GM13976 (cell line): Measurements from ENCODE around the gene KPNA2.
"Not testable (repeated sequence)": the region's sequence is repeated elsewhere in the genome, so short reads cannot be mapped to it uniquely, and the experiment has no call there.

Source experiments
- DNase-seq: peaks from one replicate; pipeline ENCODE4 v3.0.0; 2012; ENCODE audit warnings: low spot score
- CTCF ChIP-seq: IDR thresholded peaks from 2 replicates; pipeline ENCODE4 v1.5.1; 2012; ENCODE audit warnings: borderline replicate concordance, mild to moderate bottlenecking; ENCODE audit not compliant: insufficient read depth; ENCODE audit errors: extremely low read depth, missing control alignments, control extremely low read depth
- in situ Hi-C: fragments of 300-500 bp; cut with MboI; formaldehyde crosslinking; loops from one replicate; pipeline ENCODE4 v1.12.0; 2022; ENCODE audit warnings: low sequenced_read_pairs, mixed read lengths, inconsistent platforms; ENCODE audit not compliant: unreplicated experiment

KPNA2 gene

GRCh38 chr17:67995570-67996263 is 39.8 kb upstream of the KPNA2 start:
- in situ Hi-C loops = no loop called here
- no peak for TF ChIP-seq CTCF
- DNase-seq = peak; percentile 56

- in situ Hi-C loops, DNase-seq: not testable (repeated sequence)
Measured at GRCh38 chr17:67996301-67997171, 39.0 kb upstream of the KPNA2 start, which contains the start of gene C17orf58. Gene C17orf58 (minus strand): TSS chr17:67996469. CDS start chr17:67996198, 271 bp downstream.

- DNase-seq = no peak
- in situ Hi-C loops = no loop called here
- TF ChIP-seq CTCF = no peak
Measured at GRCh38 chr17:67998466-67998865, 37.1 kb upstream of the KPNA2 start.

- TF ChIP-seq CTCF = no peak
- in situ Hi-C loops = no loop called here
- DNase-seq = no peak
Measured at GRCh38 chr17:67999291-67999911, 36.1 kb upstream of the KPNA2 start.

GRCh38 chr17:68004201-68004600 is 31.3 kb upstream of the KPNA2 start:
- no peak for TF ChIP-seq CTCF
- in situ Hi-C loops = no loop called here
- DNase-seq = no peak

GRCh38 chr17:68006797-68007196 is 28.7 kb upstream of the KPNA2 start:
- DNase-seq = no peak
- in situ Hi-C loops = no loop called here
- no peak for TF ChIP-seq CTCF
